ENCODE results near the gene COPS6.

GRCh38 chr7:100080907-100081534 is 7.7 kb upstream of the COPS6 start:
- TF ChIP-seq CTCF (IDR thresholded peaks at IDR 0.05; ENCODE audit: insufficient read depth, low read length, poor library complexity, severe bottlenecking) (no peak), EZH2phosphoT487 (conservative IDR thresholded peaks at IDR 0.05; ENCODE audit: low read length) (no peak)

All from SU-DHL-6 (cell line).